GM21529 (cell line): ENCODE data around the gene TEDC1.

Experiments
- ATAC-seq: cut with Tn5 transposase; IDR thresholded peaks from one replicate; pipeline ENCODE4 v1.9.1; 2021; ENCODE audit not compliant: unreplicated experiment

TEDC1 gene

GRCh38 chr14:105456736-105457617 is 34.1 kb upstream of the TEDC1 start:
- ATAC-seq = no peak

- no peak for ATAC-seq
Measured at GRCh38 chr14:105458010-105458409, 33.0 kb upstream of the TEDC1 start.

GRCh38 chr14:105458571-105458970 is 32.5 kb upstream of the TEDC1 start:
- no peak for ATAC-seq

- ATAC-seq = no peak
Measured at GRCh38 chr14:105460116-105460515, 30.9 kb upstream of the TEDC1 start.

- no peak for ATAC-seq
Measured at GRCh38 chr14:105460616-105461015, 30.4 kb upstream of the TEDC1 start.

GRCh38 chr14:105461903-105462302 is 29.1 kb upstream of the TEDC1 start:
- ATAC-seq = no peak

- ATAC-seq = no peak
Measured at GRCh38 chr14:105464501-105464900, 26.5 kb upstream of the TEDC1 start.

GRCh38 chr14:105465209-105466031 is 25.6 kb upstream of the TEDC1 start:
- ATAC-seq = no peak

GRCh38 chr14:105466531-105467248 is 24.4 kb upstream of the TEDC1 start:
- ATAC-seq = no peak

- no peak for ATAC-seq
Measured at GRCh38 chr14:105467249-105467941, 23.7 kb upstream of the TEDC1 start.

GRCh38 chr14:105467942-105468471 is 23.0 kb upstream of the TEDC1 start:
- ATAC-seq = no peak

- no peak for ATAC-seq
Measured at GRCh38 chr14:105468621-105469241, 22.3 kb upstream of the TEDC1 start.

- ATAC-seq = no peak
Measured at GRCh38 chr14:105469456-105470349, 21.3 kb upstream of the TEDC1 start.

- ATAC-seq = no peak
Measured at GRCh38 chr14:105470350-105471296, 20.4 kb upstream of the TEDC1 start.

- no peak for ATAC-seq
Measured at GRCh38 chr14:105471297-105471821, 19.7 kb upstream of the TEDC1 start.

- ATAC-seq = no peak
Measured at GRCh38 chr14:105471823-105472485, 19.1 kb upstream of the TEDC1 start.

GRCh38 chr14:105472486-105472991 is 18.5 kb upstream of the TEDC1 start:
- no peak for ATAC-seq
